GM23248 (cell line): ENCODE measurements around the gene ALK.

Experiments
- EZH2 ChIP-seq: fragments of 200-600 bp; sonication (generic); IDR thresholded peaks from 2 replicates; pipeline ENCODE4 v1.6.1; 2018; ENCODE audit warnings: antibody characterized with exemption, mild to moderate bottlenecking; ENCODE audit not compliant: insufficient read depth, poor library complexity, severe bottlenecking
- EZH2phosphoT487 ChIP-seq: fragments of 200-600 bp; sonication (generic); IDR thresholded peaks from 2 replicates; pipeline ENCODE4 v1.6.1; 2018; ENCODE audit warnings: antibody characterized with exemption, moderate library complexity, mild to moderate bottlenecking, low read depth; ENCODE audit not compliant: insufficient read depth

DNA sequence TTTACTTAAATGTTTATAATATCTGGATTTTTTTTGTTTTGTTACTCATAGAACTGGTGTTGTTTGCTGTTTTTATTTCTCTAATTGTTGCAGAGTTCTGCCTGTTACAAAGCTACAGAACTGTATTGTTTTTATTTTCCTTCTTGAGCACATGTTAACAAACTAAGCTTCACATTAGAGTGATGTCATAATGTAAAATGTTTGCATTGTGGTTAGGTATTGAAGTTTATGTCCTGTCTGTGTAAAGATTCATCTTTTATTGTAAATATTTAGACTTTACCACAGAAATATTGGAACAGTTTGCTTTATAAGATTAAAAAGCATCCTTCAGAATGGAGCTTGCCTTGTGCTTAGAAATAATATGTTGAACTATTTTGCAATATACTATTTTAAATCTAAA is 738.5 kb downstream of the ALK start:
- no peak for TF ChIP-seq EZH2phosphoT487
- TF ChIP-seq EZH2: no peak
